Endothelial cell of umbilical vein (primary cell): ENCODE results near the gene VAV3. TPM values are rescaled to one million over a fixed set of nuclear protein-coding genes. Genes with fewer than 3 reads are reported as not detected.

Experiments used
- BruUV-seq: library from RNA; stranded (reverse); fragments of 400-500 nt; replicated peaks from 2 replicates; lab custom pipeline; 2021; lab: Mats Ljungman, UMichigan
- CTCF ChIA-PET: fragments of 300-600, 350-600 bp; sonication (Branson Sonifier 250); formaldehyde crosslinking; loops from one replicate; lab custom pipeline; 2021; ENCODE audit warnings: antibody characterized with exemption, inconsistent platforms; lab: Charles Lee
- POLR2A ChIA-PET: fragments of 300-600, 350-600 bp; sonication (Branson Sonifier 250); formaldehyde crosslinking; loops from one replicate; lab custom pipeline; 2021; ENCODE audit warnings: antibody characterized with exemption, inconsistent platforms; lab: Charles Lee
- DNase-seq: peaks from one replicate; pipeline ENCODE4 v3.0.0-alpha.2; 2011; ENCODE audit warnings: low read depth, low spot score
- FAIRE-seq: peaks from 2 replicates; lab custom pipeline; 2011; peaks lifted over from hg19 to GRCh38; lab: Jason Lieb, UNC
- H2AFZ ChIP-seq: 2 replicates; pipeline ENCODE4 v1.6.0; 2012; ENCODE audit warnings: low read depth, low read length, control low read depth, inconsistent platforms
- H3K27ac ChIP-seq: 2 replicates; pipeline ENCODE4 v1.5.1; 2011; ENCODE audit warnings: low read depth, mild to moderate bottlenecking, control low read depth, low read length, moderate library complexity; ENCODE audit not compliant: insufficient read depth
- H3K27me3 ChIP-seq, 2 experiments: 2 replicates each; pipeline versions ENCODE4 v1.6.0 to v1.6.1; 2011; ENCODE audit warnings: low read length in 2 of 2, mixed read lengths in 1 of 2; ENCODE audit not compliant: control insufficient read depth in 2 of 2, insufficient read depth in 2 of 2
- H3K36me3 ChIP-seq, 2 experiments: 2 replicates in 1 of 2; 3 replicates in 1 of 2; pipeline ENCODE4 v1.5.1; 2011; ENCODE audit warnings: low read length in 2 of 2, mild to moderate bottlenecking in 1 of 2, moderate library complexity in 1 of 2; ENCODE audit not compliant: control insufficient read depth in 2 of 2, insufficient read depth in 2 of 2; ENCODE audit errors: extremely low read depth in 1 of 2
- H3K4me1 ChIP-seq: 3 replicates; pipeline ENCODE4 v1.5.1; 2011; ENCODE audit warnings: mild to moderate bottlenecking, low read length; ENCODE audit not compliant: control insufficient read depth, insufficient read depth; ENCODE audit errors: extremely low read depth
- H3K4me2 ChIP-seq: 2 replicates; pipeline ENCODE4 v1.6.1; 2011; ENCODE audit warnings: low read length, control low read depth, mixed read lengths; ENCODE audit not compliant: insufficient read depth
- H3K4me3 ChIP-seq, 3 experiments: fragments of 200-600 bp in 1 of 3; sonication (generic), shearing (Covaris generic) in 1 of 3; replicated peaks in 1 of 3; 2 replicates each; pipeline ENCODE4 v1.5.1; 2011 to 2016; ENCODE audit warnings: control low read depth in 3 of 3, low read length in 3 of 3, mild to moderate bottlenecking in 2 of 3, inconsistent platforms in 1 of 3, low read depth in 1 of 3, moderate library complexity in 1 of 3; ENCODE audit not compliant: insufficient read depth in 1 of 3
- H3K79me2 ChIP-seq: 2 replicates; pipeline ENCODE4 v1.6.0; 2012; ENCODE audit warnings: low read length, inconsistent platforms; ENCODE audit not compliant: control insufficient read depth, insufficient read depth
- H3K9ac ChIP-seq: replicated peaks from 2 replicates; pipeline ENCODE3; 2011; ENCODE audit warnings: low read length, control low read depth; ENCODE audit not compliant: insufficient read depth; ENCODE audit errors: extremely low read depth
- H3K9me1 ChIP-seq: replicated peaks from 3 replicates; pipeline ENCODE4 v1.6.0; 2011; ENCODE audit warnings: mild to moderate bottlenecking, low read length; ENCODE audit not compliant: control insufficient read depth, insufficient read depth; ENCODE audit errors: extremely low read depth
- H3K9me3 ChIP-seq: replicated peaks from 2 replicates; pipeline ENCODE4 v1.5.1; 2012; ENCODE audit warnings: low read length, inconsistent platforms; ENCODE audit not compliant: control insufficient read depth, insufficient read depth
- H4K20me1 ChIP-seq: replicated peaks from 2 replicates; pipeline ENCODE3; 2011; ENCODE audit warnings: mild to moderate bottlenecking, low read length; ENCODE audit not compliant: control insufficient read depth, insufficient read depth; ENCODE audit errors: extremely low read depth
- GATA2 ChIP-seq: IDR thresholded peaks from 2 replicates; pipeline ENCODE4 v1.7.0; 2011; ENCODE audit warnings: low read depth, mild to moderate bottlenecking, moderate library complexity, mixed read lengths, low read length; ENCODE audit not compliant: insufficient read length, insufficient read depth
- POLR2AphosphoS5 ChIP-seq: IDR thresholded peaks from 2 replicates; pipeline ENCODE4 v1.6.1; 2012; ENCODE audit warnings: low read depth, mild to moderate bottlenecking, control low read depth, low read length, moderate library complexity; ENCODE audit not compliant: insufficient read depth
- dilution Hi-C: fragments of 300-500 bp; cut with MboI; formaldehyde crosslinking; loops from one replicate; pipeline ENCODE4 v1.15.0; 2019; ENCODE audit warnings: low sequenced_read_pairs; ENCODE audit not compliant: extremely low pct_ligation_motif_present
- intact Hi-C: fragments of 100-400 bp; cut with micrococcal nuclease; formaldehyde crosslinking; loops from one replicate; pipeline ENCODE4 v1.10.0; 2022
- polyA plus RNA-seq, 4 experiments: library from polyadenylated mRNA; depleted of rRNA in 3 of 4; stranded (reverse) in 3 of 4; unstranded in 1 of 4; fragments of >200 nt; gene quantifications; 2 replicates each; pipeline versions ENCODE4 v1.2.1 to v1.2.3, GENCODE V29; 2011 to 2012; ENCODE audit warnings: missing spikeins in 1 of 4
- total RNA-seq: library from RNA; stranded (reverse); gene quantifications from 2 replicates; pipeline ENCODE4 v1.2.3, GENCODE V29; 2021

Gene VAV3
- total and polyA plus RNA-seq, 2 donors (not counting 3 experiments of a cell fraction or from before 2014, with no cell fraction given): 0.18 to 1.5 TPM

GRCh38 chr1:107781245-107781644 is 183.7 kb downstream of the VAV3 start:
- H3K9me1 ChIP-seq: no peaks in the 10 kb centered on the region
- no peak for TF ChIP-seq POLR2AphosphoS5
- no TSS peak for BruUV-seq
- dilution Hi-C loops (no loop called here), intact Hi-C loops (no loop called here)
- DNase-seq (no peak), FAIRE-seq (no peak)
- H3K27ac ChIP-seq: no peak overlapping the region
- no peaks in the 10 kb centered on the region for H3K27me3 ChIP-seq
- no peak overlapping the region for H3K4me3 ChIP-seq
- peaks cover 6% of the 10 kb centered on the region for H3K4me1 ChIP-seq
- no peaks in the 10 kb centered on the region for H3K79me2 ChIP-seq
- H2AFZ ChIP-seq: no peak overlapping the region
- ChIA-PET CTCF (interaction anchor here (0.5 to 7.7 kb wide), 14 partner anchors 13 to 779 kb away, joined by 3 to 919 read pairs (median 5); partner anchors contain the start of gene EEIG2), POLR2A (interaction anchor here (0.8 kb wide), 1 partner anchor 344 kb away, joined by 3 read pairs; no protein-coding TSS in a partner anchor)
- no peak overlapping the region for H3K9ac ChIP-seq
- H3K4me2 ChIP-seq: no peak overlapping the region
- no peaks in the 10 kb centered on the region for H4K20me1 ChIP-seq
- no peaks in the 10 kb centered on the region for H3K36me3 ChIP-seq
- no peaks in the 10 kb centered on the region for H3K9me3 ChIP-seq

GRCh38 chr1:107777664-107778047 is 187.3 kb downstream of the VAV3 start:
- Histone ChIP-seq H3K4me2 (no peak overlapping the region), H3K36me3 (no peaks in the 10 kb centered on the region), H3K9ac (no peak overlapping the region), H3K27me3 (no peaks in the 10 kb centered on the region), H3K9me3 (no peaks in the 10 kb centered on the region), H2AFZ (no peak overlapping the region), H3K9me1 (no peaks in the 10 kb centered on the region), H3K4me3 (no peak overlapping the region), H4K20me1 (no peaks in the 10 kb centered on the region), H3K27ac (no peak overlapping the region), H3K79me2 (no peaks in the 10 kb centered on the region), H3K4me1 (peaks cover 2% of the 10 kb centered on the region)
- intact Hi-C loops (no loop called here), dilution Hi-C loops (no loop called here)
- no peak for TF ChIP-seq GATA2
- ChIA-PET POLR2A (no interaction called here), CTCF (interaction anchor here (1.3 to 4.8 kb wide), 3 partner anchors 11 to 348 kb away, joined by 3 to 26 read pairs (median 4); no protein-coding TSS in a partner anchor)
- FAIRE-seq: no peak
- DNase-seq: no peak
- BruUV-seq: no TSS peak
